Activated CD4-positive, alpha-beta T cell treated with anti-CD3 and anti-CD28 coated beads, Interleukin-2, amount 50 U/mL, for 24 hours (primary cell): ENCODE results near the gene CYB561D2.

ENCODE experiments used
- DNase-seq, 2 donors: peaks; one replicate each; pipeline ENCODE4 v3.0.0-alpha.2; 2020; ENCODE audit warnings: low read depth in 1 of 2, low spot score in 1 of 2

The CYB561D2 gene

GRCh38 chr3:50323092-50323600 lies 27.5 kb upstream of the CYB561D2 start:
- no peak for DNase-seq

- no peak for DNase-seq
Measured at GRCh38 chr3:50323614-50324199, 27.0 kb upstream of the CYB561D2 start.

GRCh38 chr3:50324351-50325112 lies 26.1 kb upstream of the CYB561D2 start:
- DNase-seq: no peak

- DNase-seq: no peak
Measured at GRCh38 chr3:50325113-50325480, 25.6 kb upstream of the CYB561D2 start.

- no peak for DNase-seq
Measured at GRCh38 chr3:50325497-50326181, 25.0 kb upstream of the CYB561D2 start.

- DNase-seq: no peak
Measured at GRCh38 chr3:50326182-50326541, 24.5 kb upstream of the CYB561D2 start.

- no peak for DNase-seq
Measured at GRCh38 chr3:50327129-50327528, 23.5 kb upstream of the CYB561D2 start.

- peak; percentile 84 to 94 for DNase-seq
Measured at GRCh38 chr3:50327943-50328691, 22.5 kb upstream of the CYB561D2 start, which contains the start of gene TUSC2. Gene TUSC2, minus strand, starts transcription at chr3:50328223. Its CDS starts 124 bp downstream, at chr3:50328099.

GRCh38 chr3:50330330-50330729 lies 20.3 kb upstream of the CYB561D2 start:
- no peak for DNase-seq

- DNase-seq: no peak
Measured at GRCh38 chr3:50331364-50331907, 19.2 kb upstream of the CYB561D2 start.

- DNase-seq: no peak
Measured at GRCh38 chr3:50333744-50334328, 16.8 kb upstream of the CYB561D2 start.

- DNase-seq: no peak
Measured at GRCh38 chr3:50334339-50335075, 16.2 kb upstream of the CYB561D2 start.

- peak in 1 of 2 donors; percentile 40 for DNase-seq
Measured at GRCh38 chr3:50336452-50337174, 14.0 kb upstream of the CYB561D2 start.

- peak; percentile 88 to 94 for DNase-seq
Measured at GRCh38 chr3:50337175-50337861, 13.3 kb upstream of the CYB561D2 start.

- no peak for DNase-seq
Measured at GRCh38 chr3:50338965-50339364, 11.7 kb upstream of the CYB561D2 start.

- DNase-seq: no peak
Measured at GRCh38 chr3:50339485-50340146, 11.0 kb upstream of the CYB561D2 start.

GRCh38 chr3:50340147-50340447 lies 10.6 kb upstream of the CYB561D2 start:
- no peak for DNase-seq
